ENCODE results near the gene SFTPB. TPM values are rescaled to one million over a fixed set of nuclear protein-coding genes. Genes with fewer than 3 reads are reported as not detected.

Gene SFTPB
- total and polyA plus RNA-seq, 11 donors: 0.23 to 0.83 TPM; not detected in 9

- H3K27ac ChIP-seq: peak overlapping the region in 1 of 12 donors; percentile 3
- no peak overlapping the region for H3K4me3 ChIP-seq
- intact Hi-C loops (cut with DNase I): loop anchor here in 9 of 10 donors (2.0 to 10.0 kb wide), 7 partner anchors 71 to 449 kb away; no protein-coding TSS in a partner anchor
- H3K4me1 ChIP-seq: peaks cover 0 to 8% (median 0%) of the 10 kb centered on the region in 12 donors
- ATAC-seq (peak in 2 of 4 donors; percentile 59 to 69), DNase-seq (no peak)
- WGBS, 4 donors: 36 to 43% (median 40%) methylated on average over 4 of the region's 4 CpGs
- no peak for TF ChIP-seq CTCF (IDR thresholded peaks at IDR 0.05)
- TF ChIP-seq POLR2A (IDR thresholded peaks at IDR 0.05): no peak
- H3K36me3 ChIP-seq: peaks cover 5 to 98% (median 95%) of the 10 kb centered on the region in 9 donors
- H3K9me3 ChIP-seq: no peaks in the 10 kb centered on the region
- H3K27me3 ChIP-seq: no peaks in the 10 kb centered on the region
Observed at GRCh38 chr2:85635636-85636035, 32.4 kb downstream of the SFTPB start.

- WGBS, 4 donors: 87 to 93% (median 90%) methylated on average over 8 of the region's 8 CpGs
- intact Hi-C loops (cut with DNase I): loop anchor here in 7 of 10 donors (2.0 to 10.0 kb wide), 6 partner anchors 72 to 450 kb away; no protein-coding TSS in a partner anchor
- peaks cover 0 to 8% (median 0%) of the 10 kb centered on the region in 12 donors for H3K4me1 ChIP-seq
- H3K9me3 ChIP-seq: no peaks in the 10 kb centered on the region
- peaks cover 5 to 98% (median 95%) of the 10 kb centered on the region in 9 donors for H3K36me3 ChIP-seq
- no peak overlapping the region for H3K4me3 ChIP-seq
- DNase-seq: no peak
- no peak for ATAC-seq
- H3K27ac ChIP-seq: peak overlapping the region in 1 of 12 donors; percentile 3
- TF ChIP-seq CTCF (IDR thresholded peaks at IDR 0.05): no peak
- TF ChIP-seq POLR2A (IDR thresholded peaks at IDR 0.05): no peak
- H3K27me3 ChIP-seq: no peaks in the 10 kb centered on the region
Observed at GRCh38 chr2:85635011-85635410, 33.0 kb downstream of the SFTPB start.

- Histone ChIP-seq H3K36me3 (peaks cover 5 to 98% (median 95%) of the 10 kb centered on the region in 9 donors), H3K27me3 (no peaks in the 10 kb centered on the region), H3K27ac (no peak overlapping the region), H3K9me3 (no peaks in the 10 kb centered on the region), H3K4me3 (no peak overlapping the region), H3K4me1 (peaks cover 0 to 8% (median 0%) of the 10 kb centered on the region in 12 donors)
- WGBS, 4 donors: 90 to 93% (median 90%) methylated on average over 3 of the region's 3 CpGs
- no peak for ATAC-seq
- TF ChIP-seq POLR2A (IDR thresholded peaks at IDR 0.05) (no peak), CTCF (IDR thresholded peaks at IDR 0.05) (no peak)
- DNase-seq: no peak
- intact Hi-C loops (cut with DNase I): loop anchor here in 2 of 10 donors (10.0 kb wide), 2 partner anchors 183 to 453 kb away; no protein-coding TSS in a partner anchor
Observed at GRCh38 chr2:85631316-85631715, 36.7 kb downstream of the SFTPB start.

GRCh38 chr2:85628658-85629057, 39.3 kb downstream of the SFTPB start:
- WGBS, 4 donors: 69 to 80% (median 74%) methylated on average over 2 of the region's 2 CpGs
- H3K36me3 ChIP-seq: peaks cover 2 to 100% (median 98%) of the 10 kb centered on the region in 9 donors
- ATAC-seq (no peak), DNase-seq (no peak)
- H3K4me1 ChIP-seq: peaks cover 0 to 14% (median 6%) of the 10 kb centered on the region in 12 donors
- intact Hi-C loops (cut with DNase I): no loop called here
- H3K9me3 ChIP-seq: no peaks in the 10 kb centered on the region
- no peak overlapping the region for H3K4me3 ChIP-seq
- no peaks in the 10 kb centered on the region for H3K27me3 ChIP-seq
- TF ChIP-seq CTCF (IDR thresholded peaks at IDR 0.05) (no peak), POLR2A (IDR thresholded peaks at IDR 0.05) (no peak)
- H3K27ac ChIP-seq: no peak overlapping the region

Data from heart left ventricle (tissue), 16 donors.